Stimulated activated naive B cell treated with anti-CD40 and anti-IgM and Interleukin-4, amounts not matched to agents 10 μg/mL and 1 μg/mL and 100 μg/mL, for 72 hours (primary cell): ENCODE data around the gene CYP3A4.
"Not testable (repeated sequence)": the region's sequence is repeated elsewhere in the genome, so short reads cannot be mapped to it uniquely, and the experiment has no call there.

Source experiments
- ATAC-seq, 2 donors: fragments of 150-1000 bp; cut with Tn5 transposase; replicated peaks; 2 replicates each; pipeline ENCODE4 v1.10.0; 2021; ENCODE audit warnings: moderate library complexity in 1 of 2
- DNase-seq: peaks from one replicate; pipeline ENCODE4 v3.0.0; 2021
- H3K27ac Mint-ChIP-seq: one replicate; pipeline ENCODE4 v1.8.0; 2022; ENCODE audit warnings: mild to moderate bottlenecking, mixed read lengths
- H3K27me3 Mint-ChIP-seq, 2 donors: one replicate each; pipeline ENCODE4 v1.8.0; 2022; ENCODE audit warnings: mixed read lengths in 2 of 2
- H3K36me3 Mint-ChIP-seq, 2 donors: one replicate each; pipeline ENCODE4 v1.8.0; 2022; ENCODE audit warnings: mixed read lengths in 2 of 2, mild to moderate bottlenecking in 1 of 2
- H3K4me1 Mint-ChIP-seq, 2 donors: one replicate each; pipeline ENCODE4 v1.8.0; 2022; ENCODE audit warnings: mixed read lengths in 2 of 2, mild to moderate bottlenecking in 1 of 2
- H3K4me3 Mint-ChIP-seq, 2 donors: one replicate each; pipeline ENCODE4 v1.8.0; 2022; ENCODE audit warnings: mild to moderate bottlenecking in 2 of 2, mixed read lengths in 2 of 2, moderate library complexity in 1 of 2
- H3K9me3 Mint-ChIP-seq, 2 donors: one replicate each; pipeline ENCODE4 v1.8.0; 2022; ENCODE audit warnings: mixed read lengths in 2 of 2, mild to moderate bottlenecking in 1 of 2

CYP3A4 gene

DNA sequence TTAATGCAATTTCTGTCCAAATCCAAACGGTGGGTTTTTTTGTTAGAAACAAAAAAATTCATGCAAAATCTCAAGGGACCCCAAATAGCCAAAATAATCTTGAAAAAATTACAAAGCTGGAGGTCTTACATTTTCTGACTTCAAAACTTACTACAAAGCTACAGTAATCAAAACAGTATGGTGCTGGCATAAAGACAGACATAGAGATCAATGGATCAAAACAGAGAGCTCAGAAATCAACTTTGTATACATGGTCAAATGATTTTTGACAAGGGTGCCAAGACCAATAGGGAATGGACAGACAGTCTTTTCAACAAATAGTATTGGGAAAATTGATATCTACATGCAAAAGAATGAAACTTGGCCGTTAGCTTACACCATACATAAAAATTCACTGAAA, 21.7 kb upstream of the CYP3A4 start:
- no peak overlapping the region for H3K4me3 Mint-ChIP-seq
- no peaks in the 10 kb centered on the region for H3K36me3 Mint-ChIP-seq
- H3K4me1 Mint-ChIP-seq: no peaks in the 10 kb centered on the region
- H3K27me3 Mint-ChIP-seq: peaks cover 56 to 60% of the 10 kb centered on the region in 2 donors
- H3K27ac Mint-ChIP-seq: no peak overlapping the region
- ATAC-seq: no peak
- peaks cover 5 to 10% of the 10 kb centered on the region in 2 donors for H3K9me3 Mint-ChIP-seq
- DNase-seq: no peak

DNA sequence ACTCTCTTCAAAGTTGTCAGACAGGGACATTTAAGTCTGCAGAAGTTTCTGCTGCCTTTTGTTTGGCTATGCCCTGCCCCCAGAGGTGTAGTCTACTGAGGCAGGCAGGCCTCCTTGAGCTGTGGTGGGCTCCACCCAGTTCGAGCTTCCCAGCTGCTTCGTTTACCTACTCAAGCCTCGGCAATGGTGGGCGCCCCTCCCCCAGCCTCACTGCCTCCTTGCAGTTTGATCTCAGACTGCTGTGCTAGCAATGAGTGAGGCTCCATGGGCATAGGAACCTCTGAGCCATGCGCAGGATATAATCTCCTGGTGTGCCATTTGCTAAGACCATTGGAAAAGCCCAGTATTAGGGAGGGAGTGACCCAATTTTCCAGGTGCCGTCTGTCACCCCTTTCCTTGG, 19.1 kb upstream of the CYP3A4 start:
- H3K27ac Mint-ChIP-seq, ATAC-seq, DNase-seq, H3K4me3 Mint-ChIP-seq, H3K36me3 Mint-ChIP-seq, H3K4me1 Mint-ChIP-seq: not testable (repeated sequence)
- peaks cover 8 to 12% of the 10 kb centered on the region in 2 donors for H3K9me3 Mint-ChIP-seq
- peaks cover 49 to 56% of the 10 kb centered on the region in 2 donors for H3K27me3 Mint-ChIP-seq

DNA sequence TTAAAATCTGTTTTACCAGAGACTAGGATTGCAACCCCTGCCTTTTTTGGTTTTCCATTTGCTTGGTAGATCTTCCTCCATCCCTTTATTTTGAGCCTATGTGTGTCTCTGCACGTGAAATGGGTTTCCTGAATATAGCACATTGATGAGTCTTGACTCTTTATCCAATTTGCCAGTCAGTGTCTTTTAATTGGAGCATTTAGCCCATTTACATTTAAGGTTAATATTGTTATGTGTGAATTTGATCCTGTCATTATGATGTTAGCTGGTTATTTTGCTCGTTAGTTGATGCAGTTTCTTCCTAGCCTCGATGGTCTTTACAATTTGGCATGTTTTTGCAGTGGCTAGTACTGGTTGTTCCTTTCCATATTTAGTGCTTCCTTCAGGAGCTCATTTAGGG, 17.4 kb upstream of the CYP3A4 start:
- not testable (repeated sequence) for H3K4me1 Mint-ChIP-seq, H3K27ac Mint-ChIP-seq, DNase-seq, H3K36me3 Mint-ChIP-seq, H3K4me3 Mint-ChIP-seq, ATAC-seq
- H3K9me3 Mint-ChIP-seq: peaks cover 11 to 12% of the 10 kb centered on the region in 2 donors
- H3K27me3 Mint-ChIP-seq: peaks cover 39 to 43% of the 10 kb centered on the region in 2 donors

DNA sequence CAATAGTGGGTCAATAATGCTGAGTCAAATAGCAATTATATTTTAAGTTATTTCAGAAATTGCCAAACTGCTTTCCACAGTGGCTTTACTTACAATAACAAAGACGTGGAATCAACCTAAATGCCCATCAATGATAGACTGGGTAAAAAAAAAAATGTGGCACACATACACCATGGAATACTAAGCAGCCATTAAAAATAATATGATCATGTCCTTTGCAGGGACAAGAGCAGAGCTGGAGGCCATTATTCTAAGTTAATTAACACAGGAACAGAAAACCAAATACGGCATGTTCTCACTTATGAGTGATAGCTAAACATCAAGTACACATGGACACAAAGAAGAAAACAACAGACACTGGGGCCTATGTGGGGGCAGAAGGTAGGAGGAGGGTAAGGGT, 15.0 kb upstream of the CYP3A4 start:
- no peak for ATAC-seq
- peaks cover 7 to 8% of the 10 kb centered on the region in 2 donors for H3K9me3 Mint-ChIP-seq
- no peak for DNase-seq

DNA sequence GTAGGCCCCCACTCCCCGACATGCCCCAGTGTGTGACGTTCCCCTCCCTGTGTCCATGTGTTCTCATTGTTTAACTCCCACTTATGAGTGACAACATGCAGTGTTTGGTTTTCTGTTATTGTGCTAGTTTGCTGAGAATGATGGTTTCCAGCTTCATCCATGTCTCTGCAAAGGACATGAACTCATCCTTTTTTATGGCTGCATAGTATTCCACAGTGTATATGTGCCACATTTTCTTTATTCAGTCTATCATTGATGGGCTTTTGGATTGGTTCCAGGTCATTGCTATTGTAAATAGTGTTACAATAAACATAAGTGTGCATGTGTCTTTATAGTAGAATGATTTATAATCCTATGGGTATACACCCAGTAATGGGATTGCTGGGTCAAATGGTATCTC, 11.9 kb upstream of the CYP3A4 start:
- not testable (repeated sequence) for H3K9me3 Mint-ChIP-seq, DNase-seq, ATAC-seq, H3K36me3 Mint-ChIP-seq, H3K27ac Mint-ChIP-seq, H3K4me1 Mint-ChIP-seq, H3K4me3 Mint-ChIP-seq
- peaks cover 30% of the 10 kb centered on the region in 2 donors for H3K27me3 Mint-ChIP-seq

More for the DNA sequence above, 15.0 kb upstream of the CYP3A4 start:
- H3K27ac Mint-ChIP-seq: no peak overlapping the region
- peaks cover 28 to 44% of the 10 kb centered on the region in 2 donors for H3K27me3 Mint-ChIP-seq
- H3K4me1 Mint-ChIP-seq: no peaks in the 10 kb centered on the region
- no peak overlapping the region for H3K4me3 Mint-ChIP-seq
- no peaks in the 10 kb centered on the region for H3K36me3 Mint-ChIP-seq

DNA sequence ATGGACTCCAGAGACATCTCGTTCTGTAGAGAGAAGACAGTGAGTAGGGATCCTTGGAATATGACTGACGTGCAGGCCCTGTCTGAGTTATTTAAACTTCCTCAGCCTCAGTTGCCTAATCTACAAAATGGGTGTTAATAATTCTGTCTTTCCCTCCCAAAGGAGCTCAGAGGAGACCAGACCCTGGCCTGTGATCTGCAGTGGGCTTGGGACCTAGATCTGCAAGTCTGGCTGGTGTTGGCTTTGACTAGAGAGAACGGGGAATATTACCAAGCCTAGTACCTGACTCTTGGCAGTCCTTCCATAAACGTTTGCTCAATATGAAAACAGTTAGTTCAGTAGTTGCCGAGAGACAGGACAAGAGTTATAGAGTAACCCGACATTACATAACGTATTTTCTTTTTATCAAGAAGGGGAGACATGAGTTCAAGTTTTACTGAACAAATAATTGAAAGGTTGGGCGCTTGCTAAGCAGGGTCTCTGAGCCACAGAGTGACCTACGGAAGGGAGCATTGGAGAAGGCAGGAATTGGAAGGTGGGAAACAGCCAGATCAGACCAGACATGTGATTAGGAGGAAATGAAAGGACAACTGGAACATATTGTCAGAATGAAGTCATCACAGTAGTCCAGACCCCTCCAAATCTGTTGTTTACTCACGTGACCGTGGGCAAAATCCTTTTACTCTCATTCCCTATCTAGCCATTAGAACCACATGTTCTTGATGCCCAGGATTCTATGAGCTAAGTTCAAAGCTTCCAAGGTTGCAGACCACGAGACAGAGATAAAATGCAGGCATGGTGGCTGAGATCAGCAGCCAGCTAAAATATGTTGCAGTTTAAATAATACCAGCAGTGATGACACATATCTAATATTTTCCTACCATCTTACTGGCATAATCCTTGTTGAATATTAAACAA, 10.9 kb upstream of the CYP3A4 start:
- ATAC-seq: no peak
- no peak for DNase-seq
- peaks cover 6 to 7% of the 10 kb centered on the region in 2 donors for H3K9me3 Mint-ChIP-seq
- no peak overlapping the region for H3K4me3 Mint-ChIP-seq
- H3K4me1 Mint-ChIP-seq: no peaks in the 10 kb centered on the region
- H3K27ac Mint-ChIP-seq: no peak overlapping the region
- no peaks in the 10 kb centered on the region for H3K36me3 Mint-ChIP-seq
- H3K27me3 Mint-ChIP-seq: peaks cover 33% of the 10 kb centered on the region in 2 donors

DNA sequence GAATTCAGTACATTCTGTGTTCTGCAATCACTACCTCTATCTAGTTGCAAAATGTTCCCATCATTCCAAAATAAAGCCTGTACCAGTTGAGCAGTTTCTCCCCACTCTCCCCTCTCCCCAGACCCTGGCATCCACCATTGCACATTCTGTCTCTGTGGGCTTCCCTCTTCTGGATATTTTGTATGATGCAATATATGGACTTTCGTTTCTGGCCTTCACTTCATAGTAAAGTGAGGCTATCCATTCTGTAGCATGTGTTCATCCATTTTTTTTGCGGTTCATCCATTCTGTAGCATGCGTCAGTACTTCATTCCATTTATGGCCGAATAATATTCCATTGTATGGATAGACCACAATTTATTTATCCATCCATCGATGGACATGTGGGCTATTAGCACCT, 9.5 kb upstream of the CYP3A4 start:
- no peaks in the 10 kb centered on the region for H3K4me1 Mint-ChIP-seq
- peaks cover 40 to 41% of the 10 kb centered on the region in 2 donors for H3K27me3 Mint-ChIP-seq
- no peak overlapping the region for H3K4me3 Mint-ChIP-seq
- ATAC-seq (no peak), DNase-seq (no peak)
- no peaks in the 10 kb centered on the region for H3K36me3 Mint-ChIP-seq
- H3K27ac Mint-ChIP-seq: no peak overlapping the region
- H3K9me3 Mint-ChIP-seq: peaks cover 4 to 6% of the 10 kb centered on the region in 2 donors

DNA sequence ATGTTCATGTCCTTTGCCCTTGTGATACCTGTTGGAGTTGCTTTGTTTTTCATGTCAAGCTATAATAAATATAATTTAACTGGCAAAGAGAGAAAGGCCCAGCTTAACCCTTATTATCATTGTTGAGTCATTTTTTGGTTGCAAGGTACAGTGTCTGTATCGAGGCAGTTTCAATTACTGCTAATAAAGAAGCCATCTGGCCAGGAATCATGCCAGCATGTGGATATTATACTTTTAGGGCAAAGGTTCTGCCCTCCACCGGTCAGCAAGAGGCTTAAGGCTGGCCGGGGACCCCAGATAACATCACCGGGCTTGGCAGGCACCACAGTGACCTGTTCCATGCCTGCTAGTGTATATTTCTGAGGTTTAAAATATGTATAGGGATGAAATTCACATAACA, 9.0 kb upstream of the CYP3A4 start:
- ATAC-seq: no peak

DNA sequence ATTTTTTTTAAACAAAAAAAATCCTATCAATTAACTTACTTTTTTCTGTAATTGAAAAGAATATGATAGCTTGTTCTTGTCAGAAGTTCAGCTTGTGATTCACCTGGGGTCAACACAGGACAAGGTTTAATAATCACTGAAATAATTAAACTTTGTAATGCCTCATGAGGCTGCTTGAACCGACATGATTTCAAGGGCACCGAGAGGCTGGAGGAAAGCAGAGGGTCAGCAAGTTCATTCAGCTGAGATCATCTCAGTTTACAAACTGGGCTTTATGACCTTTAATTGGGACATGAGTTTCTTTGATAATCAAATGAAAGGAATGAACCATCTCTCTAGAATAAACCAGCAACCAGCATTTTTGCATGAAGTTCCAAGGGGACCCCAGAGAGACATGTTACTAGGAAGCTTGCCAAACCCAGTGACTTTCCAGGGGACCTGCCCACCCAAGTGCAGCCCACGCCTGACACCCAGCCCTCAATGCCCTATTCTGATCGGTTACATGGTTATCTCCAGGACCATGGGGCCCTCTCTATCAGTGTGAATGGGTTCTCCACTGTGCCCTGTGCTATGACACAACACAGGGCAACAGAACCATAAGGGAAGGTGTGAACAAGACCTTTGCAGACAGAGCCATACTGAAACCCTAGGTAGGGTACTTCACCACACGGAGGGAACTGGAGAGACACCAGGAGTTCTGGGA, 7.8 kb upstream of the CYP3A4 start:
- Mint-ChIP-seq H3K36me3 (no peaks in the 10 kb centered on the region), H3K4me3 (no peak overlapping the region), H3K4me1 (no peaks in the 10 kb centered on the region), H3K27ac (no peak overlapping the region), H3K27me3 (peaks cover 49 to 50% of the 10 kb centered on the region in 2 donors), H3K9me3 (peaks cover 0 to 4% of the 10 kb centered on the region in 2 donors)
- ATAC-seq (no peak), DNase-seq (no peak)

More for the DNA sequence above, 9.0 kb upstream of the CYP3A4 start:
- Mint-ChIP-seq H3K36me3 (no peaks in the 10 kb centered on the region), H3K27ac (no peak overlapping the region), H3K9me3 (peaks cover 2 to 4% of the 10 kb centered on the region in 2 donors), H3K4me3 (no peak overlapping the region), H3K27me3 (peaks cover 44 to 46% of the 10 kb centered on the region in 2 donors), H3K4me1 (no peaks in the 10 kb centered on the region)
- DNase-seq: no peak

DNA sequence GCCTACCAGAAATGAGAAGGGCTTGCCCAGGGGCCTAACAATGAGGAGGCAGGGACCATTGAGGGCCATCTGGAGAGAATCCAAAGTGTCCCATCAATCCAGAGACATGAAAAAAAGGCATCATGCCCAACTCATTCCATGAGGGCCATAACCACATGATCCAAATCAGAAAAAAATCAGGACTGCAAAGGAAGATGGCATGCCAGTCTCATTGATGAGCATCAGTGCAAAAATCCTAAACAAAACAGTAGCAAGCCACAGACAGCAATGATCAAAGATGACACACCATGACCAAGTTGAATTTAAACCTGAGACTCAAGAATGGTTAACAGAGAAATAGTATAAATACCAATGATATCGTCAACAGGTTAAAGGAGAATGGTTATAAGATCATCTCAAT, 7.0 kb upstream of the CYP3A4 start:
- DNase-seq (no peak), ATAC-seq (no peak)
- Mint-ChIP-seq H3K4me1 (no peaks in the 10 kb centered on the region), H3K9me3 (peaks cover 0 to 4% of the 10 kb centered on the region in 2 donors), H3K27me3 (peaks cover 50 to 52% of the 10 kb centered on the region in 2 donors), H3K36me3 (no peaks in the 10 kb centered on the region), H3K27ac (no peak overlapping the region), H3K4me3 (no peak overlapping the region)

DNA sequence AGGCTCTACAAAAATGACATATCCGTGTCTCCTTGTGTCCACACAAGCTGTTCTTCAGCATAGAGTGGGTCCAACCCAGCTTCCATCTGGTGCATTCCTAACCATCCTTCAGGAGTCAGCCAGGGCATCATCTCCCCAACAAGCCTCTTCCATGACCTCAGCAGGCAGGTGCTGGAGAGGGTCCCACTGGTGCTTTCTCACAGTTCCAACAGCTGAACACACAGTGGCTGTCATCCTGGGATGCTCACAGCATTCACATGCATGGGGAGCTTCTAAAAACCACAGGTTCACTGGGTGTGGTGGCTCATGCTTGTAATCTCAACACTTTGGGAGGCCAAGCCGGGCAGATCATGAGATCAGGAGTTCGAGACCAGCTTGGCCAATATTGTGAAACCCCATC, 6.4 kb upstream of the CYP3A4 start:
- no peak overlapping the region for H3K4me3 Mint-ChIP-seq
- no peaks in the 10 kb centered on the region for H3K4me1 Mint-ChIP-seq
- no peak overlapping the region for H3K27ac Mint-ChIP-seq
- H3K27me3 Mint-ChIP-seq: peaks cover 52 to 59% of the 10 kb centered on the region in 2 donors
- no peak for ATAC-seq
- DNase-seq: no peak
- peaks cover 0 to 1% of the 10 kb centered on the region in 2 donors for H3K9me3 Mint-ChIP-seq
- no peaks in the 10 kb centered on the region for H3K36me3 Mint-ChIP-seq

DNA sequence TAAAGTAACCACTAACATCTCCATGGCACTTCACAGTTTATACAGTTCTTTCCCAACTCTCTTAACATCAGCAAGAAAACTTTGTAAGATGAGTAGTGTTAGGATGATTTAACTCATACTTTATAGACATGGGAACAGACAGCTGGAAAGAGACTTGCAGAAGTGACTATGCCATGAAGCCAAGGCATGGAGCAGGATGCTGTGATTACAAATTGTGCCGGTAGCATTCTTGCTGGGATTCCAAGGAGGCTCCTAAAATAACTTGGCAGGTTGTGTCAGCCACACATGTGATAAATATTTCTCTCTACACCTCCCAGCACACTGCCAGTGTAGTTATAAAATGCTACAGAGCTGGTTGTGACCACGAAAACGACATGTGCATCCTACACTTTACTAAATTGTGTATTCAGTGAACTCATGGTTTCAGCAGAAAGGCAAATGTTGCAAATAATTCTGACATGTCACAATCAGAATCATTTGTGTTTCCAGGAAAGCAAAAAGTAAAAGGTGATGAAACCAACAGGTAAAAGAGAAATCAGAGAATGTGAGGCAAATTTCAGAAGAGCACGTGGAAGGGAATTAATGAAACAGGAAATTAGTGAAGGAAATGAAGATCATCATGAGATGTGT, 5.6 kb upstream of the CYP3A4 start:
- no peak overlapping the region for H3K4me3 Mint-ChIP-seq
- H3K27me3 Mint-ChIP-seq: peaks cover 54 to 61% of the 10 kb centered on the region in 2 donors
- H3K4me1 Mint-ChIP-seq: no peaks in the 10 kb centered on the region
- no peak for ATAC-seq
- no peaks in the 10 kb centered on the region for H3K36me3 Mint-ChIP-seq
- DNase-seq: no peak
- H3K9me3 Mint-ChIP-seq: peaks cover 0 to 1% of the 10 kb centered on the region in 2 donors
- no peak overlapping the region for H3K27ac Mint-ChIP-seq

DNA sequence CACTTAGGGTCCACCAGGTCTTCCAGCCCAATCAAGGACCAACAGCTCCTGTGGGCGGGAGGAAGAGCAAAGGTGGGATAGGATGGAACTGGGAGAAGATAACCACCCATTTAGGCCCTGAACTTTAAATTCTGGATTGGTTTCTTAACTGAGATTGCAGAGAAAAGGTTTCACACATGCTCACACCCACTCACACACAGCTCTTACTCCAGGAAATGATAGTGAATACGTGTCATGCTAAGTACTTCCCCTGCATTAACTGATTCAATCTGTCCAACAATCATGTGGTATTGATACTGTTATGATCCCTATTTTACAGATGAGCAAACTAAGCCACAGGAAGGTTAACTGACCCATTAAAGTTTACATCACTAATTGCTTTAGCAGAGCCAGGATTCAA, 4.6 kb upstream of the CYP3A4 start:
- DNase-seq: no peak
- Mint-ChIP-seq H3K27me3 (peaks cover 54 to 65% of the 10 kb centered on the region in 2 donors), H3K4me3 (no peak overlapping the region), H3K36me3 (no peaks in the 10 kb centered on the region), H3K4me1 (no peaks in the 10 kb centered on the region), H3K27ac (no peak overlapping the region), H3K9me3 (peaks cover 0 to 1% of the 10 kb centered on the region in 2 donors)
- peak; percentile 55 to 64 for ATAC-seq

DNA sequence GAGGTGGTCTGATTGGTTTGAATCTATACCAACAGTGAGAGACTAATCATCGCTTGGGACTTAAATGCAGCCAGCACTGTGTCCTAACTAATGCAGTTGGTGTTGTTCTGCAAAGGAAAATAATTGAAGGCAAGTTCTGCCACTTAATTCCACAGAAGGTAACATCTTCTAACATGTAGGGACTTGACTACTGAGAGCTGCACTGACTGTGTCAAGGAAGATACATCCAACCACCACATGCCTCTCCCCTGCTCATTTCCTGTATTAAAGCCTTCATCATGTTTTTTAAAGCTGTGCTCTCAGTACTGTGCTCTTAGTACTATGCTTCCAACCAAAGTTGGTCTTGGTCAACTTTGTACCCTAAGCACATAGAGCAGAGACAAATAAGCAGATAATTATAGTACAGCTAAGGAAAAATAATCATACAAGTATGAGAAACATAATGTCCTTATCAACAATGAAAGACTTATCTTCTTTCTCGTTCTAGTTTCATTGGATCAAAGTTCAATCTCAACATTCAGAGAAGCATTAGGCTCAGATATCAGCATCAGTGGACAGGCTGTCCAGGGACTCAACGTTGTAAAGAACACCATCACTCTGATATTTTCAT, 2.8 kb upstream of the CYP3A4 start:
- ATAC-seq (no peak), DNase-seq (no peak)
- no peak overlapping the region for H3K27ac Mint-ChIP-seq
- no peaks in the 10 kb centered on the region for H3K36me3 Mint-ChIP-seq
- peaks cover 55 to 71% of the 10 kb centered on the region in 2 donors for H3K27me3 Mint-ChIP-seq
- no peaks in the 10 kb centered on the region for H3K4me1 Mint-ChIP-seq
- H3K9me3 Mint-ChIP-seq: peaks cover 0 to 1% of the 10 kb centered on the region in 2 donors
- H3K4me3 Mint-ChIP-seq: no peak overlapping the region
